Activated CD4-positive, alpha-beta memory T cell treated with anti-CD3 and anti-CD28 coated beads for 36 hours (primary cell): ENCODE measurements around the gene TRAF1. TPM values are rescaled to one million over a fixed set of nuclear protein-coding genes. Genes with fewer than 3 reads are reported as not detected.
A peak's percentile ranks its signal among the peaks of the same experiment; 100 is the strongest.

ENCODE experiments used
- CTCF ChIA-PET: fragments of 350-600 bp; sonication (Branson Sonifier 250); formaldehyde crosslinking; loops from one replicate; lab custom pipeline; 2021; ENCODE audit warnings: antibody characterized with exemption, inconsistent platforms; lab: Charles Lee
- POLR2A ChIA-PET: fragments of 350-600 bp; sonication (Branson Sonifier 250); formaldehyde crosslinking; loops from one replicate; lab custom pipeline; 2021; ENCODE audit warnings: antibody characterized with exemption; lab: Charles Lee
- DNase-seq: peaks from one replicate; pipeline ENCODE4 v3.0.0-alpha.2; 2020
- H3K27ac Mint-ChIP-seq: one replicate; pipeline ENCODE4 v1.8.0; 2021; ENCODE audit warnings: mixed read lengths
- H3K27me3 Mint-ChIP-seq: one replicate; pipeline ENCODE4 v1.8.0; 2021; ENCODE audit warnings: mixed read lengths
- H3K36me3 Mint-ChIP-seq: one replicate; pipeline ENCODE4 v1.8.0; 2021; ENCODE audit warnings: mixed read lengths
- H3K4me1 Mint-ChIP-seq: one replicate; pipeline ENCODE4 v1.8.0; 2021; ENCODE audit warnings: low read depth, mixed read lengths
- H3K4me3 Mint-ChIP-seq: one replicate; pipeline ENCODE4 v1.8.0; 2021; ENCODE audit warnings: mild to moderate bottlenecking, mixed read lengths
- H3K9me3 Mint-ChIP-seq: one replicate; pipeline ENCODE4 v1.8.0; 2021; ENCODE audit warnings: mixed read lengths
- intact Hi-C: fragments of 100-400 bp; cut with micrococcal nuclease; formaldehyde crosslinking; loops from one replicate; pipeline ENCODE4 v1.15.1; 2023
- total RNA-seq, 2 experiments: library from RNA; stranded (reverse); gene quantifications; one replicate each; pipeline ENCODE4 v1.2.3, GENCODE V29; 2021

The TRAF1 gene
- total RNA-seq, 2 experiments from 2014 or later = 124 TPM

DNA sequence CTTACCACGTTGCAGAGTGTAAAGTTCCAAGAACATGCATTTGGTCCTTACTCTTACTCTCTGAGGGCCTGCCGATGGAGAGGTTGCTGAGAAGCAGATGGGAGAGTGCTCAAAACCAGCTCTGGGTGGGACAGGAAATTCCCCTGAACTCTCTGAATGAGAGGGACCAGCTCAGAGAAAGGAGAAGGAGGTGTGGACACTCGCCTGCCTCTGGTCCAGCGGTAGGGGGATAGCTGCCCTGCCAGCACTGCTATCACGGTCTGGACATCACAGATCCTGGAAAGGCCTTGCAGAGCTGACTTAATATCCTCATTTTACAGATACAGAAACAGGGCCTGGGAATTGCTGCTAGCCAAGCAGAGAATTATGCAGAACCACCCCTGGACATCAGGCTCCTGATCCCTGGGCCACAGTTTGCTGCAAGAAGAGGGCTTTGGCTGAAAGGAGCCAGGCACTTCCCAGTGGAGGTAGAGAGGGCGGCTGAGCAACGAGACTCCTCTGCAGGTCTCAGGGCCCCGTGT is 4.9 kb downstream of the TRAF1 start:
- no peaks in the 10 kb centered on the region for H3K9me3 Mint-ChIP-seq
- intact Hi-C loops = loop anchor here (1.0 to 10.0 kb wide), 2 partner anchors 10 to 433 kb away; no protein-coding TSS in a partner anchor

DNA sequence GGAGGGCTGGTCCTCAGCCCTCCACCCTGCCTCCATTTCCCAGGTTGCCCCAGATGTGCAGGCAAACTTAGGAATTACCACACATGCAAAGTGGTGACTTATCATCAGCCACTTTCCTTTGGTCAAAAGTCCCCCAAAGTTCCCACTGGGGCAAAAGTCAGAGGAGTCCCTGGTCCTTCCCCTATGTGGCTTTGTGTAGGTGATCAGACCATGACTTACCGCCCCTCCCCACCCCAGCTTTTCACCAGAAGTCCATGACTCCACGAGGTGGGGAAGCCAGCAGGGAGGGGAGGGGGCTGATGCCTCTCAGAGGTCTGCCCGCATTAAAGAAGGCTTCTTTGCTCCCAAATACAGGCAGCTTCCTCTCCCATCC is 5.8 kb downstream of the TRAF1 start:
- intact Hi-C loops = loop anchor here (1.0 to 10.0 kb wide), 2 partner anchors 11 to 434 kb away; no protein-coding TSS in a partner anchor
- H3K4me3 Mint-ChIP-seq = peak overlapping the region; percentile 80
- ChIA-PET CTCF (interaction anchor here (0.9 to 8.8 kb wide), 6 partner anchors 15 to 166 kb away, joined by 3 to 76 read pairs (median 4); no protein-coding TSS in a partner anchor), POLR2A (interaction anchor here (0.8 to 11.5 kb wide), 11 partner anchors 11 to 200 kb away, joined by 3 to 237 read pairs (median 4); partner anchors contain the start of gene FBXW2)
- H3K27me3 Mint-ChIP-seq = no peaks in the 10 kb centered on the region
- peak overlapping the region; percentile 97 for H3K27ac Mint-ChIP-seq
- peaks cover 63% of the 10 kb centered on the region for H3K4me1 Mint-ChIP-seq
- DNase-seq = peak; percentile 71
- H3K36me3 Mint-ChIP-seq = peaks cover 95% of the 10 kb centered on the region
- no peaks in the 10 kb centered on the region for H3K9me3 Mint-ChIP-seq

More for the DNA sequence above, 4.9 kb downstream of the TRAF1 start:
- Mint-ChIP-seq H3K27me3 (no peaks in the 10 kb centered on the region), H3K4me1 (peaks cover 59% of the 10 kb centered on the region), H3K4me3 (peak overlapping the region; percentile 80), H3K36me3 (peaks cover 91% of the 10 kb centered on the region), H3K27ac (peak overlapping the region; percentile 97)
- ChIA-PET CTCF (interaction anchor here (0.6 to 8.8 kb wide), 7 partner anchors 13 to 166 kb away, joined by 3 to 76 read pairs (median 5); no protein-coding TSS in a partner anchor), POLR2A (interaction anchor here (0.8 to 11.5 kb wide), 11 partner anchors 12 to 128 kb away, joined by 3 to 237 read pairs (median 9); partner anchors contain the start of genes FBXW2 and PSMD5)
- DNase-seq = peak; percentile 57

DNA sequence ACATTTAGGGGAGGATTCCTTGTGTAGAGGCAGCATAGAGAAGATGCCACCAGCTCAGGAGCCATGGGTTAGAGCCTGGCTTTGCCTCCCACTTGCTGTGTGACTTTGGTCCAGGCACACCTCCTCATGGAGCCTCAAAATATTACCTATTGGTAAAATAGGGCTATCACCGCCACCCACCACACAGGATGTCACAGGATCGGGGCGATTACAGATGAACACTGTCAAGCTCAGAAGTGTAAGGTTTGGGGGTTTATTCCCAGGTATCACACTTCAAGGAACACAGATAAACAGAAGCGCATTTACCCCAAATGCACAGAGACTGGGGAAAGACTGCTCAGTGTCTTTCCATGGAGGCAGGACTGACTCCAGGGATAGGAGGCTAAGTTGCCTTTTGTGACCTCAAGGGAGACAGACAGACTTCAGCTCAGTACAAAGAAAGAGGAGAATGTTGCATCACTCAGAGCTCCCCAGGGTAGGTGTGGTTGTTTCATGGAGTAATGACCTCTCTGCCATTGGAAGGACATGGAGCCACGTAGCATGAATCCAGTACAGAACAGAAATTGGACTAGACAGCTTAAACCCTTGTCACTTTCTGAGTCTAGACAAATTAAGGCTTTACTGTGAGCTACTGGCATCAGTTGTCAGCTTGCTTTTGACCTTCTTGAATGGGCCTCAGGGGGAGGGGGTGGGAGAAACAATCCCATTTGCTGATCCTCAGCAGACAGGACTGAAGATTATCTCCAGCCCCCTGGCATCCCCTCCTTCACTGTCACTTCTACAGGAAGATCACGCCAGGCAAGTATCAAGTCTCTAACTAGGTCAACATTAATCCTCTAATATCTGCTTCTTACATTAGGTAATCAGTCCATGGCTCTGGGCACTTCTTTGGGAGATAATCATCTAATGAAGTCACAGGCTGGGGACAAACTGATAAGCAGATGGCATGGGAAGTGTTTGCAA is 6.5 kb downstream of the TRAF1 start:
- H3K4me1 Mint-ChIP-seq = peaks cover 63% of the 10 kb centered on the region
- CTCF ChIA-PET = interaction anchor here (0.9 to 8.8 kb wide), 9 partner anchors 15 to 166 kb away, joined by 3 to 76 read pairs (median 4); no protein-coding TSS in a partner anchor

DNA sequence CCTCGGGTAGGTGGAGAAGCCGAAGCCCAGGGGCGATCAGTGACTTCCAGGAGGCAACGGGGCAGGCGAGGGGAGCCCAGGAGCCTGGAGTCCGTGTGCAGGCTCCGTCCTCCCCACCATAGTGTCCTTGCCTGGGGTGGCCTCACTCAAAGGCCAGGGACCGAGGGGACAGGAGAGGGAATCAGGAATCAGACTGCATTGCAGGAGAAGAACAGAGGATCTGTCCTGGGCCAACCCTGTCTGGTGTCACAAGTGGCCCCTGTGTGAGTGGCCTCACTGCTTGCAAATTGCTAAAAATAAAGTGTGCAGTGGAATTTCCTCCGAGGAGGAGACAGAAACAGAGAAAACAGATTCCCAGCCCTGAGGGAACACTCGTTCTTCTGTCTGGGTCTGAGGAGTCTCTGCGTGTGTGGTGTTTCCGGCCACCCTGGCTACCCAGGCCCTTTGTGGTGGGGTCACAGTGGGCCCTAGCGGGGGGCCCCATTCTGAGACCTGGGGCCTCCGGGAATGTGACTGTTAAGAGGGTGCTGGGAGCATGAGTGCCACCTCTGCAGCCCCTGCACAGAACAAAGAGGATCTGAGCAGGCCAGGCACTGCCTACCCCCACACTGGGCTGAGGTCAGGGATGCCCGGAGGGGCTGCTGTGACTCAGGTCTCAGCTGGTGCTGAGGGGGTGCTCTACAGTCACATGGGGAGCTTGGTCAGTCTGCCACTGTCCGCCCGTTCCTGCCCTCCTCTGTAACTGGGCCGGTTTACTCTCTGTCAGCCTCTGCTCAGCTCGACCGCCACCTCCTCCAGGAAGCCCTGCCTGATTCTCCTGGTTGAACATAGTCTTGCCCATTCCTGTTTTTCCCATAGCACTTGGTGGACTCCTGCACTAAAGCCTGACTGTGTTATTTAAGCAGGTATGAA is 7.4 kb downstream of the TRAF1 start:
- H3K27me3 Mint-ChIP-seq = no peaks in the 10 kb centered on the region
- peaks cover 69% of the 10 kb centered on the region for H3K4me1 Mint-ChIP-seq
- ChIA-PET CTCF (interaction anchor here (1.0 to 8.8 kb wide), 6 partner anchors 16 to 165 kb away, joined by 3 to 76 read pairs (median 4); no protein-coding TSS in a partner anchor), POLR2A (interaction anchor here (0.8 to 11.5 kb wide), 3 partner anchors 10 to 73 kb away, joined by 3 to 237 read pairs (median 124); no protein-coding TSS in a partner anchor)
- peak overlapping the region; percentile 97 for H3K27ac Mint-ChIP-seq
- H3K4me3 Mint-ChIP-seq = peak overlapping the region; percentile 80
- DNase-seq = no peak
- intact Hi-C loops = no loop called here
- H3K9me3 Mint-ChIP-seq = no peaks in the 10 kb centered on the region
- H3K36me3 Mint-ChIP-seq = peaks cover 88% of the 10 kb centered on the region

More for the DNA sequence above, 6.5 kb downstream of the TRAF1 start:
- Mint-ChIP-seq H3K27me3 (no peaks in the 10 kb centered on the region), H3K9me3 (no peaks in the 10 kb centered on the region), H3K4me3 (peak overlapping the region; percentile 80), H3K27ac (peak overlapping the region; percentile 97), H3K36me3 (peaks cover 88% of the 10 kb centered on the region)
- peak; percentile 36 for DNase-seq
- intact Hi-C loops = loop anchor here (10.0 kb wide), 1 partner anchor 435 kb away; no protein-coding TSS in a partner anchor
- POLR2A ChIA-PET = interaction anchor here (0.8 to 11.5 kb wide), 8 partner anchors 11 to 201 kb away, joined by 3 to 237 read pairs (median 4); no protein-coding TSS in a partner anchor

DNA sequence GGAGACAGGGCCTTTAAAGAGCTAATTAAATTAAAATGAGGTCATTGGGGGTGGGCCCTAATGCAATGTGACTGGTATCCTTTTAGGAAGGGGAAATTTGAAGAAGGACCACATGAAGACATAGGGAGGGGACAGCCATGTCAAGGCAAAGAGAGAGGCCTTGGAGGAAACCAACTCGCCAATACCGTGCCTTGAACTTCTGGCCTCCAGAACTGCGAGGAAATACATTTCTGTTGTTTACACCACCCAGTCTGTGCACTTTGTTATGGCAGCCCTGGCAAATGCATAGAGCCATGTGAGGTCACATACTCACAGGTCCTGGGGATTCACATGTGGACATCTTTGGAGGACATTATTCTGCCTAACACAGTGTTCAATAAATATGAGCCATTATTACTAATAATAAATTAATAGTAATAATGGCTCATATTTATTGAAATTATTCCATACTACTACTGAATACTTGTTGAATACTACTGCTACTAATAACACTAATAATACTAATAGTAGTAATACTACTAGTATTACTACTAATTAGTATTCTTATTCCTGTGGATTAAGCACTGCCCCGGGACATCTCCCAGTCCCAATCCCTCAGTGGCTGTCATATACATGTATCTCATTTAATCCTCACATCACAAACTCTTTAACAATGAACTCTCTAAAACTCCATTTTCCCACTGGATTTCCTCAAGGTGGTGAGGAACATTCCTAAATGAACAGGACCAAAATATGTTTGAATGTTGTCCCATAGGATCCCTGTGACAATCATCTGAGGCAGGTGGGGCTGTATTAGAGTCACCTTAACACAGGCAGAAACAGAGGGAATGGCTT is 8.4 kb downstream of the TRAF1 start:
- H3K27me3 Mint-ChIP-seq = no peaks in the 10 kb centered on the region
- ChIA-PET POLR2A (interaction anchor here (1.2 to 18.2 kb wide), 3 partner anchors 7 to 16 kb away, joined by 4 to 237 read pairs (median 14); partner anchors contain the start of gene TRAF1), CTCF (interaction anchor here (2.2 kb wide), 1 partner anchor 18 kb away, joined by 12 read pairs; no protein-coding TSS in a partner anchor)
- DNase-seq = peak; percentile 14
- intact Hi-C loops = no loop called here
- H3K9me3 Mint-ChIP-seq = no peaks in the 10 kb centered on the region
- peak overlapping the region; percentile 80 for H3K4me3 Mint-ChIP-seq
- peaks cover 80% of the 10 kb centered on the region for H3K4me1 Mint-ChIP-seq
- peaks cover 86% of the 10 kb centered on the region for H3K36me3 Mint-ChIP-seq
- peak overlapping the region; percentile 97 for H3K27ac Mint-ChIP-seq

DNA sequence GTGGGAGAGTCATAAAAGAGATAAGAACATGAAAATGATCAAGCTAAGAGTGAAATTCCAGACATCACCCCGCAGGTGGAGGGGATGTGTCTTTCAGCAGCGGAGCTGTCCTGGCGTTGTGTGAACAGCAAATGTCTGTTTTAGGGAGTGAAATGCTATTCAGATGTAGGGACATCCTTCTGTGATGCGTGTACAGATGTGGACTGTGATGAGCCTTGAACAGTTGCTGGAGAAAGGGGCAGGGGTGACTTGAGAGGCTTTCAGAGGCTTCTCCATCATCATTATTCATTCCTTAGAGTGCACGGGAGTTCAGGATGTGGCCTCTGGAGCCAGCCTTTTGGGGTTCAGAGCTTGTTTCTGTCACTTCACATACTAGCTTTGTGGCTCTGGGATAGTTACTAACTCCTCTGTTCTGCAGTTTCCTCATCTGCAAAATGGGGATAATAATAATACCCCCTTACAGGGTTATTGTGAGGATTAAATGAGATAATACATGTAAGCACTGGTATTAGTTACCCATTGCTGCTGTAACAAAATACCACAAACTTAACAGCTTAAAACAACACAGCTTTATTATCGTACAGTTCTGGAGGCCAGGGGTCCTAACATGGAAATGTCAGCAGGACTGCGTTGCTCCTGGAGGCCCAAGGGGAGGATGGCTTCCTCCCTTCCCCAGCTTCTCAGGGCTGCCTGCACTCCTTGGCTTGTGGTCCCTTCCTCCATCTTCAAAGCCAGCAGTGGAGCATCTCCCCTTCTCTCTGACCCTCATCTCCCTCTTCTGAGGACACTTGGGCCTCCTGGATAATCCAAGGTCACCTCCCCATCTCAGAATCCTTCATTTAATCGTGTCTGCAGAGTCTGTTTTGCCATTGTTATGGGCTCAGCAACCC is 9.4 kb downstream of the TRAF1 start:
- no peaks in the 10 kb centered on the region for H3K9me3 Mint-ChIP-seq
- H3K27me3 Mint-ChIP-seq = no peaks in the 10 kb centered on the region
- DNase-seq = peak; percentile 8
- ChIA-PET POLR2A (interaction anchor here (0.9 to 18.2 kb wide), 5 partner anchors 8 to 157 kb away, joined by 3 to 237 read pairs (median 4); partner anchors contain the start of genes CNTRL and TRAF1), CTCF (interaction anchor here (0.9 to 2.2 kb wide), 7 partner anchors 11 to 49 kb away, joined by 3 to 12 read pairs (median 4); no protein-coding TSS in a partner anchor)
- H3K4me3 Mint-ChIP-seq = peak overlapping the region; percentile 51
- H3K4me1 Mint-ChIP-seq = peaks cover 86% of the 10 kb centered on the region
- intact Hi-C loops = loop anchor here (1.0 kb wide), 2 partner anchors 9 to 19 kb away; partner anchors contain the start of gene TRAF1
- H3K36me3 Mint-ChIP-seq = peaks cover 86% of the 10 kb centered on the region
- peak overlapping the region; percentile 79 for H3K27ac Mint-ChIP-seq

DNA sequence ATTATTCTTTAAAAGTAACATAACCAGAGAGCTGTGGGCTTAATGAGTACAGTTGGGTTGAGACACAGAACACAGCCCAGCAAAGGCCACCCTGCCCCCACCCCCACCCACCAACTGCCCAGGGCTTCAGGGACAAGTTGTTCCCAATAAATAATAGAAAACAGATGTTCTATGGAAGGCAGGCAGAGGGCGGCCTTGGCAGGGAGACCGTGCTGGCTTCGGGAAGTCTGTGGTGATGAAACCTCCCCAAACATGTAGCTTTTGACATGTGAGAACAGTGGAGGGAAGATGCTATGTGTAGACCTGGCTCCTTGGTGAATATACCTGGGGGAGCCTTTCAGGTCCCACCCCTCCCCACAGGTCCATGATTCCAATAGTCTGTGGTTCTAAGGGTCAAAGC is 10.0 kb downstream of the TRAF1 start:
- Mint-ChIP-seq H3K36me3 (peaks cover 86% of the 10 kb centered on the region), H3K27me3 (no peaks in the 10 kb centered on the region), H3K27ac (peak overlapping the region; percentile 79), H3K9me3 (no peaks in the 10 kb centered on the region), H3K4me3 (peak overlapping the region; percentile 51), H3K4me1 (peaks cover 87% of the 10 kb centered on the region)
- intact Hi-C loops = loop anchor here (1.0 kb wide), 2 partner anchors 10 to 20 kb away; partner anchors contain the start of gene TRAF1
- no peak for DNase-seq
- POLR2A ChIA-PET = interaction anchor here (0.7 to 18.2 kb wide), 10 partner anchors 8 to 158 kb away, joined by 3 to 237 read pairs (median 4); partner anchors contain the start of genes CNTRL, FBXW2 and TRAF1
- CTCF ChIA-PET = interaction anchor here (0.9 to 2.2 kb wide), 8 partner anchors 10 to 72 kb away, joined by 3 to 12 read pairs (median 4); no protein-coding TSS in a partner anchor

DNA sequence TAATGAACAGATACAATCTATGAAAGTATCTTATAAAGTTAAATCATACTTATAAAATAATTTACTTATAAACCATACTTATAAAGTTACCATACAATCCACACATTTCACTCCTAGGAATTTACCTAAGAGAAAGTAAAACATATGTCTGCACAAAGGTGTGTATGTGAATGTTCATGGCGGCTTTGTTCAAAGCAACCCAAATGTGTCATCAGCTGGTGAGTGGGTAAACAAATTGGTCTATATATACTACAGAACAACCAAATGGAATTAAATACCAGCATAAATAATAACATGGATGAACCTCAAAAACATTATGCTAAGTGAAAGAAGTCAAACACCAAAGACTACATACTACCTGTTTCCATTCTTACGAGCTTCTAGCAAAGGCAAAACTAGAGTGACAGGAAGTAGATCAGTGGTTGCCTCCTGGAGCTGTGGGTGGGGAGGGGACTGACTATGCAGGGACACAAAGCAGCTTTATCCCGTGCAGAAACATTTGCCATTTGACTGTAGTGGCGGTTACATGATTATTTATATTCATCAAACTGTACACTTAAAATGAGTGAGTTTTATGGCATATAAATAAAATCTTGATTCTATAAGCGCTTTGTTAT is 10.6 kb downstream of the TRAF1 start:
- peaks cover 90% of the 10 kb centered on the region for H3K4me1 Mint-ChIP-seq
- CTCF ChIA-PET = interaction anchor here (0.7 to 2.2 kb wide), 5 partner anchors 13 to 224 kb away, joined by 3 to 12 read pairs (median 5); no protein-coding TSS in a partner anchor
- POLR2A ChIA-PET = interaction anchor here (0.7 to 18.2 kb wide), 10 partner anchors 9 to 159 kb away, joined by 3 to 237 read pairs (median 4); partner anchors contain the start of genes CNTRL, FBXW2 and TRAF1
- intact Hi-C loops = loop anchor here (1.0 kb wide), 2 partner anchors 10 to 20 kb away; partner anchors contain the start of gene TRAF1
- H3K27me3 Mint-ChIP-seq = no peaks in the 10 kb centered on the region
- H3K36me3 Mint-ChIP-seq = peaks cover 86% of the 10 kb centered on the region
- peak; percentile 78 for DNase-seq
- H3K9me3 Mint-ChIP-seq = no peaks in the 10 kb centered on the region
- H3K4me3 Mint-ChIP-seq = peak overlapping the region; percentile 7
- peak overlapping the region; percentile 77 for H3K27ac Mint-ChIP-seq
